OCI-LY7 (cell line): Measurements from ENCODE around the gene SPDYE1. TPM values are rescaled to one million over a fixed set of nuclear protein-coding genes. Genes with fewer than 3 reads are reported as not detected.

ENCODE experiments used
- BruUV-seq: library from RNA; stranded (reverse); fragments of 400-500 nt; replicated peaks from 2 replicates; lab custom pipeline; 2021; lab: Mats Ljungman, UMichigan
- CTCF ChIA-PET: fragments of 300-600 bp; sonication (Branson Sonifier 250); formaldehyde crosslinking; loops from one replicate; lab custom pipeline; 2022; ENCODE audit warnings: antibody characterized with exemption; ENCODE audit not compliant: unreplicated experiment; lab: Charles Lee
- POLR2A ChIA-PET: fragments of 300-600 bp; sonication (Branson Sonifier 250); formaldehyde crosslinking; loops from one replicate; lab custom pipeline; 2022; ENCODE audit warnings: antibody characterized with exemption; lab: Charles Lee
- DNase-seq: peaks from one replicate; pipeline ENCODE4 v3.0.0-alpha.2; 2015; ENCODE audit warnings: low spot score
- H2AFZ ChIP-seq: fragments of 200-600 bp; sonication (generic), shearing (Covaris generic); 2 replicates; pipeline ENCODE4 v1.6.1; 2014; ENCODE audit warnings: mild to moderate bottlenecking, antibody characterized with exemption, low read length, moderate library complexity
- H3K27ac ChIP-seq: fragments of 200-600 bp; sonication (generic); 2 replicates; pipeline ENCODE4 v1.5.1; 2014; ENCODE audit warnings: mixed run types, low read depth, mild to moderate bottlenecking, moderate library complexity, low read length, inconsistent platforms; ENCODE audit not compliant: poor library complexity, severe bottlenecking
- H3K36me3 ChIP-seq: fragments of 200-600 bp; sonication (generic); 2 replicates; pipeline ENCODE4 v1.6.1; 2014; ENCODE audit warnings: mild to moderate bottlenecking, antibody characterized with exemption, low read length, moderate library complexity, mixed read lengths; ENCODE audit not compliant: insufficient read depth
- H3K4me1 ChIP-seq: fragments of 200-600 bp; sonication (generic); 2 replicates; pipeline ENCODE4 v1.5.1; 2014; ENCODE audit warnings: mild to moderate bottlenecking, low read length; ENCODE audit not compliant: insufficient read depth, poor library complexity, severe bottlenecking
- H3K4me2 ChIP-seq: fragments of 200-600 bp; sonication (generic); 2 replicates; pipeline ENCODE4 v1.6.1; 2014; ENCODE audit warnings: mild to moderate bottlenecking, low read length
- H3K4me3 ChIP-seq: fragments of 200-600 bp; sonication (generic); 2 replicates; pipeline ENCODE4 v1.5.1; 2014; ENCODE audit warnings: mild to moderate bottlenecking, low read depth, low read length; ENCODE audit not compliant: poor library complexity, severe bottlenecking
- H3K79me2 ChIP-seq: fragments of 200-600 bp; sonication (generic); 2 replicates; pipeline ENCODE4 v1.6.1; 2016; ENCODE audit warnings: low read depth, mild to moderate bottlenecking, low read length, moderate library complexity, mixed read lengths; ENCODE audit not compliant: insufficient read depth
- H3K9me2 ChIP-seq: fragments of 200-600 bp; sonication (generic); 2 replicates; pipeline ENCODE4 v1.6.1; 2016; ENCODE audit warnings: mild to moderate bottlenecking, low read length, mixed read lengths; ENCODE audit not compliant: insufficient read depth
- H3K9me3 ChIP-seq: fragments of 200-600 bp; sonication (generic); 2 replicates; pipeline ENCODE4 v1.6.1; 2014; ENCODE audit warnings: mild to moderate bottlenecking, mixed run types, low read length, mixed read lengths
- H4K20me1 ChIP-seq: fragments of 200-600 bp; sonication (generic); 2 replicates; pipeline ENCODE4 v1.6.1; 2014; ENCODE audit warnings: mild to moderate bottlenecking, antibody characterized with exemption, low read length, moderate library complexity, mixed read lengths; ENCODE audit not compliant: insufficient read depth
- EZH2phosphoT487 ChIP-seq: fragments of 200-600 bp; sonication (generic); IDR thresholded peaks from 2 replicates; pipeline ENCODE4 v1.6.1; 2018; ENCODE audit warnings: low read depth, borderline replicate concordance, mild to moderate bottlenecking, mixed run types, antibody characterized with exemption, low read length, moderate library complexity, mixed read lengths
- intact Hi-C: fragments of 100-400 bp; cut with micrococcal nuclease; formaldehyde crosslinking; loops from one replicate; pipeline ENCODE4 v1.10.0; 2022; ENCODE audit not compliant: unreplicated experiment
- total RNA-seq, 2 experiments: library from RNA; depleted of rRNA in 1 of 2; stranded (reverse); fragments of >200 nt in 1 of 2; shearing (Covaris generic) in 1 of 2; gene quantifications; 2 replicates each; pipeline ENCODE4 v1.2.3, GENCODE V29; 2014 to 2022
- TF ChIP-seq, protein P1 (sequence below): fragments of 200-600 bp; sonication (generic); conservative IDR thresholded peaks from 2 replicates; pipeline ENCODE4 v1.5.1; 2014; ENCODE audit warnings: mild to moderate bottlenecking, antibody characterized with exemption, low read length, moderate library complexity, mixed read lengths

SPDYE1 gene
- total RNA-seq, 2 experiments from 2014 or later: not detected

GRCh38 chr7:44052771-44053365 lies 55.2 kb downstream of the SPDYE1 start:
- H3K27ac ChIP-seq: no peak overlapping the region
- H3K9me3 ChIP-seq: no peaks in the 10 kb centered on the region
- no TSS peak for BruUV-seq
- POLR2A ChIA-PET: no interaction called here
- peaks cover 12% of the 10 kb centered on the region for H3K4me1 ChIP-seq
- intact Hi-C loops: no loop called here
- H3K79me2 ChIP-seq: peaks cover 15% of the 10 kb centered on the region; the same call in 1 of the 2 replicates
- H2AFZ ChIP-seq: no peak overlapping the region
- no peaks in the 10 kb centered on the region; the same call in 1 of the 2 replicates for H4K20me1 ChIP-seq
- no peak overlapping the region for H3K4me2 ChIP-seq
- TF ChIP-seq, protein P1, sequence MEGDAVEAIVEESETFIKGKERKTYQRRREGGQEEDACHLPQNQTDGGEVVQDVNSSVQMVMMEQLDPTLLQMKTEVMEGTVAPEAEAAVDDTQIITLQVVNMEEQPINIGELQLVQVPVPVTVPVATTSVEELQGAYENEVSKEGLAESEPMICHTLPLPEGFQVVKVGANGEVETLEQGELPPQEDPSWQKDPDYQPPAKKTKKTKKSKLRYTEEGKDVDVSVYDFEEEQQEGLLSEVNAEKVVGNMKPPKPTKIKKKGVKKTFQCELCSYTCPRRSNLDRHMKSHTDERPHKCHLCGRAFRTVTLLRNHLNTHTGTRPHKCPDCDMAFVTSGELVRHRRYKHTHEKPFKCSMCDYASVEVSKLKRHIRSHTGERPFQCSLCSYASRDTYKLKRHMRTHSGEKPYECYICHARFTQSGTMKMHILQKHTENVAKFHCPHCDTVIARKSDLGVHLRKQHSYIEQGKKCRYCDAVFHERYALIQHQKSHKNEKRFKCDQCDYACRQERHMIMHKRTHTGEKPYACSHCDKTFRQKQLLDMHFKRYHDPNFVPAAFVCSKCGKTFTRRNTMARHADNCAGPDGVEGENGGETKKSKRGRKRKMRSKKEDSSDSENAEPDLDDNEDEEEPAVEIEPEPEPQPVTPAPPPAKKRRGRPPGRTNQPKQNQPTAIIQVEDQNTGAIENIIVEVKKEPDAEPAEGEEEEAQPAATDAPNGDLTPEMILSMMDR: no peak
- TF ChIP-seq EZH2phosphoT487: no peak
- no peak overlapping the region for H3K4me3 ChIP-seq
- H3K36me3 ChIP-seq: peaks cover 90% of the 10 kb centered on the region
- CTCF ChIA-PET: no interaction called here
- H3K9me2 ChIP-seq: no peaks in the 10 kb centered on the region
- no peak for DNase-seq

GRCh38 chr7:44056681-44057080 lies 59.0 kb downstream of the SPDYE1 start:
- Histone ChIP-seq H3K9me3 (no peaks in the 10 kb centered on the region), H3K4me3 (no peak overlapping the region), H3K27ac (no peak overlapping the region), H2AFZ (no peak overlapping the region), H3K4me1 (peaks cover 24% of the 10 kb centered on the region), H3K79me2 (peaks cover 6% of the 10 kb centered on the region; the same call in 1 of the 2 replicates), H3K36me3 (peaks cover 97% of the 10 kb centered on the region), H3K9me2 (no peaks in the 10 kb centered on the region), H4K20me1 (no peaks in the 10 kb centered on the region), H3K4me2 (no peak overlapping the region)
- TF ChIP-seq EZH2phosphoT487: no peak
- TF ChIP-seq, protein P1: no peak
- CTCF ChIA-PET: no interaction called here
- intact Hi-C loops: no loop called here
- no TSS peak for BruUV-seq
- DNase-seq: no peak
- POLR2A ChIA-PET: no interaction called here

DNA sequence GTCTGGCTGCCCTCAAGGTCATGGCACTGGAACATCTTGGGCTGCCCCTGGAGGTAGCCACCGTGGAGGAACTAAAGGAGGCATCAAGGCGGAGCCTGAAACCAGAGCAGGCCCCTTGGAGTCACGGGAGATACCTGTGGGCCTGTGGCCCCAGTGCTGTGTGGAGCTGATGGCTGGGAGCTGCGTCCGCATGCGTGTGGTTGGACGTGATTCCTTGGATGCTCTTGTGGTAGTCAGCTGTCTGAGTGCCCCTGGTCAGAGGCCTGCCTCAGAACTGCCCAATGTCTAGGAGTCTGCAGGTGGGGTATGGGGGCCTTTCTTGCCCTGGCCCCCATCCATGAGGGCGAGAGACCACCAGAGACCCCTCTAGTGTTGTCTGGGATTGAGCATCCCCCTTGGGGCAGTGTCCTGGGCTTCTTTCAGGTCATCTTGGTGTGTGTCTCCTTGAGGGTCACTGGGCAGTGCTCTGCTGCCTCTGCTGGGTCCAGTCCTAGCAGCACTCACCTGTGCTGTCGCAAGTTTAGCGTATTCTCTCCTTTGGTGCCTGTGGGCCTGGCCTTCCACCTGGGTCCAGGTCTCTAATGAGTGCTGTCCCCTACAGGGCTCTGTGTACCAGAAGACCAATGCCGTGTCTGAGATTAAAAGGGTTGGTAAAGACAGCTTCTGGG lies 59.6 kb downstream of the SPDYE1 start:
- Histone ChIP-seq H3K79me2 (peaks cover 6% of the 10 kb centered on the region; the same call in 1 of the 2 replicates), H3K4me1 (peaks cover 24% of the 10 kb centered on the region), H4K20me1 (no peaks in the 10 kb centered on the region), H2AFZ (no peak overlapping the region), H3K27ac (no peak overlapping the region), H3K4me2 (no peak overlapping the region), H3K36me3 (peaks cover 97% of the 10 kb centered on the region), H3K4me3 (no peak overlapping the region), H3K9me3 (no peaks in the 10 kb centered on the region), H3K9me2 (no peaks in the 10 kb centered on the region)
- DNase-seq: no peak
- no peak for TF ChIP-seq EZH2phosphoT487
- ChIA-PET CTCF (no interaction called here), POLR2A (no interaction called here)
- intact Hi-C loops: no loop called here
- BruUV-seq: no TSS peak
